RWPE2 (cell line): ENCODE measurements around the gene POU2F3.

Experiments used
- ATAC-seq: fragments of 200-7000 bp; cut with Tn5 transposase; 3 replicates; pipeline ENCODE4 v1.9.1; 2021; ENCODE audit warnings: low read depth
- DNase-seq: peaks from one replicate; pipeline ENCODE4 v3.0.0-alpha.2; 2020; ENCODE audit warnings: low spot score
- H3K27ac ChIP-seq: fragments of 450-650 bp; 2 replicates; pipeline ENCODE4 v1.5.1; 2017; ENCODE audit warnings: mild to moderate bottlenecking; ENCODE audit not compliant: poor library complexity, severe bottlenecking
- H3K27me3 ChIP-seq: fragments of 250-450 bp; sonication (Bioruptor Pico); 2 replicates; pipeline ENCODE4 v1.5.1; 2021; ENCODE audit warnings: mild to moderate bottlenecking, moderate library complexity; ENCODE audit not compliant: insufficient read depth, poor library complexity, severe bottlenecking
- H3K36me3 ChIP-seq: fragments of 250-450 bp; sonication (Bioruptor Pico); 2 replicates; pipeline ENCODE4 v1.5.1; 2020; ENCODE audit warnings: low read depth, mild to moderate bottlenecking, moderate library complexity
- H3K4me1 ChIP-seq: fragments of 250-450 bp; sonication (Bioruptor Pico); 2 replicates; pipeline ENCODE4 v1.5.1; 2021; ENCODE audit warnings: mild to moderate bottlenecking, moderate library complexity; ENCODE audit not compliant: insufficient read depth, poor library complexity, severe bottlenecking
- H3K4me3 ChIP-seq: fragments of 250-450 bp; sonication (Bioruptor Pico); 2 replicates; pipeline ENCODE4 v1.5.1; 2021; ENCODE audit warnings: mild to moderate bottlenecking, moderate library complexity; ENCODE audit not compliant: severe bottlenecking
- H3K9me3 ChIP-seq: fragments of 250-450 bp; sonication (Bioruptor Pico); 2 replicates; pipeline ENCODE4 v1.5.1; 2021; ENCODE audit warnings: mild to moderate bottlenecking, moderate library complexity; ENCODE audit not compliant: severe bottlenecking
- CTCF ChIP-seq: fragments of 450-650 bp; IDR thresholded peaks from one replicate; pipeline ENCODE4 v1.5.1; 2017; ENCODE audit warnings: mild to moderate bottlenecking, moderate library complexity; ENCODE audit not compliant: poor library complexity, severe bottlenecking

POU2F3 gene

GRCh38 chr11:120294096-120294495, 54.2 kb downstream of the POU2F3 start:
- ATAC-seq = no peak
- Histone ChIP-seq H3K4me3 (no peak overlapping the region), H3K27me3 (no peaks in the 10 kb centered on the region), H3K27ac (no peak overlapping the region), H3K9me3 (no peaks in the 10 kb centered on the region), H3K36me3 (no peaks in the 10 kb centered on the region), H3K4me1 (no peaks in the 10 kb centered on the region)
- no peak for DNase-seq
- TF ChIP-seq CTCF = no peak

- no peak for DNase-seq
- Histone ChIP-seq H3K4me1 (no peaks in the 10 kb centered on the region), H3K36me3 (no peaks in the 10 kb centered on the region), H3K4me3 (no peak overlapping the region), H3K27me3 (no peaks in the 10 kb centered on the region), H3K9me3 (no peaks in the 10 kb centered on the region), H3K27ac (no peak overlapping the region)
- no peak for ATAC-seq
- no peak for TF ChIP-seq CTCF
Observed at GRCh38 chr11:120295099-120295498, 55.2 kb downstream of the POU2F3 start.

- Histone ChIP-seq H3K4me3 (no peak overlapping the region), H3K27me3 (no peaks in the 10 kb centered on the region), H3K27ac (no peak overlapping the region), H3K4me1 (no peaks in the 10 kb centered on the region), H3K9me3 (no peaks in the 10 kb centered on the region), H3K36me3 (no peaks in the 10 kb centered on the region)
- no peak for DNase-seq
- no peak for ATAC-seq
- TF ChIP-seq CTCF = no peak
Observed at GRCh38 chr11:120296554-120296953, 56.6 kb downstream of the POU2F3 start.

- DNase-seq (no peak), ATAC-seq (no peak)
- TF ChIP-seq CTCF = no peak
- Histone ChIP-seq H3K9me3 (no peaks in the 10 kb centered on the region), H3K27ac (no peak overlapping the region), H3K27me3 (no peaks in the 10 kb centered on the region), H3K4me1 (no peaks in the 10 kb centered on the region), H3K36me3 (no peaks in the 10 kb centered on the region), H3K4me3 (no peak overlapping the region)
Observed at GRCh38 chr11:120298461-120298860, 58.5 kb downstream of the POU2F3 start.

GRCh38 chr11:120302001-120302805, 62.3 kb downstream of the POU2F3 start:
- no peak for ATAC-seq

More at GRCh38 chr11:120302001-120302805, 62.3 kb downstream of the POU2F3 start:
- Histone ChIP-seq H3K27ac (no peak overlapping the region), H3K4me3 (no peak overlapping the region), H3K4me1 (peaks cover 22% of the 10 kb centered on the region), H3K27me3 (no peaks in the 10 kb centered on the region), H3K36me3 (no peaks in the 10 kb centered on the region), H3K9me3 (no peaks in the 10 kb centered on the region)
- DNase-seq = no peak
- TF ChIP-seq CTCF = no peak
